HG03039 (cell line): ENCODE measurements around the gene BPIFB3.
"Not testable (repeated sequence)": the region's sequence is repeated elsewhere in the genome, so short reads cannot be mapped to it uniquely, and the experiment has no call there.

Source experiments
- ATAC-seq: cut with Tn5 transposase; IDR thresholded peaks from one replicate; pipeline ENCODE4 v1.9.1; 2021; ENCODE audit warnings: mild to moderate bottlenecking, moderate library complexity; ENCODE audit not compliant: unreplicated experiment

Gene BPIFB3

GRCh38 chr20:33082546-33082945 lies 28.8 kb downstream of the BPIFB3 start:
- no peak for ATAC-seq

- ATAC-seq, result no peak
Measured at GRCh38 chr20:33083544-33084340, 30.0 kb downstream of the BPIFB3 start.

- ATAC-seq, result no peak
Measured at GRCh38 chr20:33084722-33085121, 31.0 kb downstream of the BPIFB3 start.

GRCh38 chr20:33086052-33086722 lies 32.5 kb downstream of the BPIFB3 start:
- no peak for ATAC-seq

GRCh38 chr20:33091147-33091546 lies 37.4 kb downstream of the BPIFB3 start:
- no peak for ATAC-seq

GRCh38 chr20:33091693-33092092 lies 38.0 kb downstream of the BPIFB3 start:
- ATAC-seq, result no peak

GRCh38 chr20:33092361-33092760 lies 38.7 kb downstream of the BPIFB3 start:
- ATAC-seq, result no peak

- no peak for ATAC-seq
Measured at GRCh38 chr20:33093074-33093473, 39.4 kb downstream of the BPIFB3 start.

GRCh38 chr20:33093582-33093981 lies 39.9 kb downstream of the BPIFB3 start:
- ATAC-seq, result no peak

- ATAC-seq, result no peak
Measured at GRCh38 chr20:33095249-33095648, 41.5 kb downstream of the BPIFB3 start.

GRCh38 chr20:33095902-33096584 lies 42.3 kb downstream of the BPIFB3 start:
- not testable (repeated sequence) for ATAC-seq

- no peak for ATAC-seq
Measured at GRCh38 chr20:33097001-33097400, 43.3 kb downstream of the BPIFB3 start.

- no peak for ATAC-seq
Measured at GRCh38 chr20:33099843-33100538, 46.3 kb downstream of the BPIFB3 start.

GRCh38 chr20:33103556-33103955 lies 49.9 kb downstream of the BPIFB3 start:
- ATAC-seq, result no peak

GRCh38 chr20:33104336-33104735 lies 50.6 kb downstream of the BPIFB3 start:
- no peak for ATAC-seq

- ATAC-seq, result no peak
Measured at GRCh38 chr20:33105316-33105924, 51.7 kb downstream of the BPIFB3 start.

GRCh38 chr20:33106058-33106620 lies 52.4 kb downstream of the BPIFB3 start:
- ATAC-seq, result not testable (repeated sequence)

- no peak for ATAC-seq
Measured at GRCh38 chr20:33108661-33109060, 55.0 kb downstream of the BPIFB3 start.

GRCh38 chr20:33110147-33110825 lies 56.6 kb downstream of the BPIFB3 start:
- ATAC-seq, result no peak

- ATAC-seq, result no peak
Measured at GRCh38 chr20:33111306-33111705, 57.6 kb downstream of the BPIFB3 start.
